Measurements from ENCODE around the gene NUDT5. TPM values are rescaled to one million over a fixed set of nuclear protein-coding genes. Genes with fewer than 3 reads are reported as not detected.
"Not testable (repeated sequence)": the region's sequence is repeated elsewhere in the genome, so short reads cannot be mapped to it uniquely, and the experiment has no call there.

NUDT5 gene
- polyA plus RNA-seq, 1 experiment: 68.0 TPM

DNA sequence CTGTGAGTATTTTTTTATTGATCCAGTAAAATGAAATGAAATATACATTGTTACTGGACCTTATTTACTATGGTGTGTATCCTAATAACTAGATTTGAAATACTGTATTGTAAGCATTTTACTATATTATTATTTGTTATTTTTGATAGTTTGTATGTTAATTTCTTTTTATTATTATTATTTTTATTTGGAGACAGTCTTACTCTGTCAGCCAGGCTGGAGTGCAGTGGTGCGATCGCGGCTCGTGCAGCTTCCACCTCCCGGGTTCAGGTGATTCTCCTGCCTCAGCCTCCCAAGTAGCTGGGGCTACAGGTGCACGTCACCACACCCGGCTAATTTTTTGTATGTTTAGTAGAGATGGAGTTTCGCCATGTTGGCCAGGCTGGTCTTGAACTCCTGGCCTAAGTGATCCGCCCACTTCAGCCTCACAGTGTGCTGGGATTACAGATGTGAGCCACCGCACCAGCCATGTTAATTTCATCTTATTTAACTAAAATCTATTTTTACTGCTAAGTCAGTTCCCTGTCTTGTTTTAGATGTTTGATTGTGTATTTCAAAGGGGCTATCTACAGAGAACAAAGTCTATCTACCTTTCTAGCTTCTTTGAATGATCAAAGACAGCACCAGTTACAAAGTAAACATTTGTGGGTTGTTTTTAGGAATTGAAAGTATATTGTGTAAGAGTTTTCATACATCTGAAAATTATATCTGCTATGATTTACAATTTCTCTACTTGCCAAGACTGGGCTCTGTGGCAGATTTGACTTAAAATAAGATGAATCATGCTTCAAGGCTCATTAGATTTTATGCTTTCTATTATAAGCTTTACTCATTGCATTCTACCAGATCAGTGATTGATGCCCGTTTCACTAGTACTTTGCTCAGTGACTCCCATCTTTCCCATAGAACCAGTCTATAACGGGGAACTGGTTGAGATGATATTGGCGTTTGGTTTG, 41.9 kb upstream of the NUDT5 start:
- H3K36me3 ChIP-seq (ENCODE audit: control insufficient read depth, insufficient read depth, low read length): peaks cover 3% of the 10 kb centered on the region
- ChIA-PET CTCF (interaction anchor here (2.1 kb wide), 1 partner anchor 23 kb away, joined by 6 read pairs; no protein-coding TSS in a partner anchor), POLR2A (no interaction called here)
- H3K4me3 ChIP-seq (ENCODE audit: low read depth, low read length): no peak overlapping the region
- H3K27me3 ChIP-seq (ENCODE audit: control insufficient read depth, insufficient read depth, low read length): no peaks in the 10 kb centered on the region
- DNase-seq (ENCODE audit: low read depth): no peak
- no peak for TF ChIP-seq CTCF (IDR thresholded peaks at IDR 0.05; ENCODE audit: insufficient read depth, low read depth, low read length)

DNA sequence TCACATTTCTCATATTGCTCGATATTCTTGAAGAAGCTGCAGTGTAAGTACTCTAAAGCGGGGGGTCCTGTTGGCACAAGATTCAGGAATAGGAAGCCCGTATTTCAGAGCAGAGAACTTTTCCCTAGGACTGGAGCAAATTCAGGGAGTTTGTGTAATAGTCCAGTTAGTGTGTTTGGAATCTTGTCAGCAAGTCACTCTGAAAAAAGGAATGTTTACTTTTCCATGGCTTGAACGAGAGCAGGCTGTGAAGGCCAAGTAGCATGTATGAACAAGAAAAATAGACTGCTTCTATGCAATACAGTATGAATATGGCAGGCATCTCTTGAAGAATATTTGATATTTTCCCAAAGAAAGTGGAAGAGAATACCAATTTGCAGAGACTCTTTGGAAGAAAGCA, 40.1 kb upstream of the NUDT5 start:
- Histone ChIP-seq H3K36me3 (ENCODE audit: control insufficient read depth, insufficient read depth, low read length) (peaks cover 6% of the 10 kb centered on the region), H3K4me3 (ENCODE audit: low read depth, low read length) (no peak overlapping the region), H3K27me3 (ENCODE audit: control insufficient read depth, insufficient read depth, low read length) (no peaks in the 10 kb centered on the region)
- TF ChIP-seq CTCF (IDR thresholded peaks at IDR 0.05; ENCODE audit: insufficient read depth, low read depth, low read length): no peak
- CTCF ChIA-PET: no interaction called here
- POLR2A ChIA-PET: no interaction called here
- no peak for DNase-seq (ENCODE audit: low read depth)

DNA sequence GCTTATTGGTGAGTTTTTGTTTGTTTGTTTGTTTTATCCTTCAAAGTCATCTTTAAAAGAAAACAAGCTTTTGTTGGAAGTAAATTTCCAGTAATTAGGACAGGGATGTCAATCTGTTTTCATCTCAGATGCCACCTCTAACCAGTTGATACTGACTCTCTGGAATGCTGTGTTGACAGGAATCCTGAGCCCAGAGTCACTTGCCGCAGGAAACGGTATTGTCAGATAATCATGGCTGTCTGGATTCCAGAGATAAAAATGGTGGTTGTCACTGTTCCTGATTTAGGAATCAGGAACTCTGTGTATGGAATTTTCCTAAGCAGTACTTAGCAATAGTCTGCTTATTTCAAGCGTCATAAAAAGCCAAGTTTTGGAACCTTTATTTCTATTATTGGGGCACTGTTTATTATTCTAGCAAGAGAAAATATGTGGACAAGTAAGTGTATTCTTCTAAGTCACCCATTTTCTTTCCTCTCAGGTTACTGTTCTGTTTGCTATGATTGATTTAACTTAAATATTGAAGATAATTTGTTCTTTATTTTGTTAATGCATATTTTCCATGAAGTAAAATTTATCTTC, 39.5 kb upstream of the NUDT5 start:
- TF ChIP-seq CTCF (IDR thresholded peaks at IDR 0.05; ENCODE audit: insufficient read depth, low read depth, low read length): no peak
- Histone ChIP-seq H3K4me3 (ENCODE audit: low read depth, low read length) (no peak overlapping the region), H3K36me3 (ENCODE audit: control insufficient read depth, insufficient read depth, low read length) (peaks cover 7% of the 10 kb centered on the region), H3K27me3 (ENCODE audit: control insufficient read depth, insufficient read depth, low read length) (no peaks in the 10 kb centered on the region)
- no peak for DNase-seq (ENCODE audit: low read depth)
- CTCF ChIA-PET: interaction anchor here (0.9 to 1.4 kb wide), 2 partner anchors 20 to 21 kb away, joined by 3 read pairs; no protein-coding TSS in a partner anchor
- POLR2A ChIA-PET: no interaction called here

DNA sequence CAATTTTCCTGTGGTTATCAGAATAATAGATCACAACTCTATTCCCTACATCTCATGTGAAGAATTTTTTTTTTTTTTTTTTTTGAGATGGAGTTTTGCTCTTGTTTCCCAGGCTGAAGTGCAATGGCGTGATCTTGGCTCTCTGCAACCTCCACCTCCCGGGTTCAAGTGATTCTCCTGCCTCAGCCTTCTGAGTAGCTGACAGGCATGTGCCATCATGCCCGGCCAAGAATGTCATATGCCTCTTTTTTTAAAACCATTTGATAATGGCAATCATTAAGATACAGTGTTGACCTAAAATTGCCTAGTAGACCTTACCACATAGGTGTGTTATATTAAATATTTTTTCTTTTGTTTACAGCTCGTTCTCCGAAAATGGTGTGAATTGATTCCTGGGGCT, 39.0 kb upstream of the NUDT5 start:
- H3K27me3 ChIP-seq (ENCODE audit: control insufficient read depth, insufficient read depth, low read length); H3K4me3 ChIP-seq (ENCODE audit: low read depth, low read length); DNase-seq (ENCODE audit: low read depth); H3K36me3 ChIP-seq (ENCODE audit: control insufficient read depth, insufficient read depth, low read length); POLR2A ChIA-PET: not testable (repeated sequence)
- CTCF ChIA-PET: interaction anchor here (0.9 to 1.4 kb wide), 2 partner anchors 20 kb away, joined by 3 read pairs; no protein-coding TSS in a partner anchor

DNA sequence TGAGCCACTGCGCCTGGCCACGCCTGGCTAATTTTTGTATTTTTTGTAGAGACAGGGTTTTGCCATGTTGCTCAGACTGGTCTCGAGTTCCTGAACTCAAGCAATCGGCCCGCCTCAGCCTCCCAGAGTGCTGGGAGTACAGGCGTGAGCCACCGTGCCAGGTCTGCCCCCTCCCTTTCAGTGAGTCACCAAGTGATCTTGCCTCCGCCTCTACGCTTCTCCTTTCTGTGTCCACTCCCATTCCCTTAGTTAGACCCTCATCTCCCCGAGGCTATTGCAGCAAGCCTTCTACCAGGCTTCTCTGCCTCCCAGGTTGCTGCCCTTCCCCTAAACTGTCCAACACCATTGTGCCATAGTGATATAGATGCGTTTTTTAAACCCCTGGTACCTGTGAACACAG, 33.2 kb upstream of the NUDT5 start:
- ChIA-PET POLR2A (no interaction called here), CTCF (interaction anchor here (1.3 kb wide), 1 partner anchor 14 kb away, joined by 3 read pairs; no protein-coding TSS in a partner anchor)
- no peak for TF ChIP-seq CTCF (IDR thresholded peaks at IDR 0.05; ENCODE audit: insufficient read depth, low read depth, low read length)
- Histone ChIP-seq H3K4me3 (ENCODE audit: low read depth, low read length) (no peak overlapping the region), H3K27me3 (ENCODE audit: control insufficient read depth, insufficient read depth, low read length) (no peaks in the 10 kb centered on the region), H3K36me3 (ENCODE audit: control insufficient read depth, insufficient read depth, low read length) (peaks cover 12% of the 10 kb centered on the region)
- no peak for DNase-seq (ENCODE audit: low read depth)

GRCh38 chr10:12226438-12226837, 30.7 kb upstream of the NUDT5 start:
- DNase-seq (ENCODE audit: low read depth); CTCF ChIA-PET; H3K27me3 ChIP-seq (ENCODE audit: control insufficient read depth, insufficient read depth, low read length); H3K36me3 ChIP-seq (ENCODE audit: control insufficient read depth, insufficient read depth, low read length); H3K4me3 ChIP-seq (ENCODE audit: low read depth, low read length); POLR2A ChIA-PET: not testable (repeated sequence)

Measured in BJ (cell line).